ENCODE data around the gene APBA2.

DNA sequence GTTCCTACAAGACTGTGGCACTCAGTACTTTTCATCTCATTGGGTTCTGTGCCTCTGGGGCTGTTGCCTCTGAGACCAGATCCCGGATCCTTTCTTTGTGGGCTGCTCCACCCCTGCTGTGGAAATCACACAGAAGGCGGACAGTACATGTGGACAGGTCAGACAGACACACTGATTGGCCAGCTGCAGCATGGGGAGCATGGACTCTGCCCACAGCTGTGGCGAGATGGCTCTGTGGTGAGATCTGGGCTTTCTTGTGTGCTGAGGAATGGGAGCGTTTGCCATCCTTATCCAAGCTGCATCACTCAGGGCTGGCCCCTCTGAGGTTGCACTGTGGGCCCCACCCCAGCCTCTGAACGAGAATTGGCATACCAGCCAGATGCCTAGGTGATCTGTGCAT is 147.0 kb downstream of the APBA2 start:
- TF ChIP-seq, protein P1, sequence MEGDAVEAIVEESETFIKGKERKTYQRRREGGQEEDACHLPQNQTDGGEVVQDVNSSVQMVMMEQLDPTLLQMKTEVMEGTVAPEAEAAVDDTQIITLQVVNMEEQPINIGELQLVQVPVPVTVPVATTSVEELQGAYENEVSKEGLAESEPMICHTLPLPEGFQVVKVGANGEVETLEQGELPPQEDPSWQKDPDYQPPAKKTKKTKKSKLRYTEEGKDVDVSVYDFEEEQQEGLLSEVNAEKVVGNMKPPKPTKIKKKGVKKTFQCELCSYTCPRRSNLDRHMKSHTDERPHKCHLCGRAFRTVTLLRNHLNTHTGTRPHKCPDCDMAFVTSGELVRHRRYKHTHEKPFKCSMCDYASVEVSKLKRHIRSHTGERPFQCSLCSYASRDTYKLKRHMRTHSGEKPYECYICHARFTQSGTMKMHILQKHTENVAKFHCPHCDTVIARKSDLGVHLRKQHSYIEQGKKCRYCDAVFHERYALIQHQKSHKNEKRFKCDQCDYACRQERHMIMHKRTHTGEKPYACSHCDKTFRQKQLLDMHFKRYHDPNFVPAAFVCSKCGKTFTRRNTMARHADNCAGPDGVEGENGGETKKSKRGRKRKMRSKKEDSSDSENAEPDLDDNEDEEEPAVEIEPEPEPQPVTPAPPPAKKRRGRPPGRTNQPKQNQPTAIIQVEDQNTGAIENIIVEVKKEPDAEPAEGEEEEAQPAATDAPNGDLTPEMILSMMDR (conservative IDR thresholded peaks at IDR 0.05; ENCODE audit: low read depth, low read length): no peak
- no peak for TF ChIP-seq EZH2 (IDR thresholded peaks at IDR 0.05; ENCODE audit: borderline replicate concordance, low read depth, low read length, poor library complexity, severe bottlenecking)
